Measurements from ENCODE around the gene MKI67. TPM values are rescaled to one million over a fixed set of nuclear protein-coding genes. Genes with fewer than 3 reads are reported as not detected.

MKI67 gene, protein sequence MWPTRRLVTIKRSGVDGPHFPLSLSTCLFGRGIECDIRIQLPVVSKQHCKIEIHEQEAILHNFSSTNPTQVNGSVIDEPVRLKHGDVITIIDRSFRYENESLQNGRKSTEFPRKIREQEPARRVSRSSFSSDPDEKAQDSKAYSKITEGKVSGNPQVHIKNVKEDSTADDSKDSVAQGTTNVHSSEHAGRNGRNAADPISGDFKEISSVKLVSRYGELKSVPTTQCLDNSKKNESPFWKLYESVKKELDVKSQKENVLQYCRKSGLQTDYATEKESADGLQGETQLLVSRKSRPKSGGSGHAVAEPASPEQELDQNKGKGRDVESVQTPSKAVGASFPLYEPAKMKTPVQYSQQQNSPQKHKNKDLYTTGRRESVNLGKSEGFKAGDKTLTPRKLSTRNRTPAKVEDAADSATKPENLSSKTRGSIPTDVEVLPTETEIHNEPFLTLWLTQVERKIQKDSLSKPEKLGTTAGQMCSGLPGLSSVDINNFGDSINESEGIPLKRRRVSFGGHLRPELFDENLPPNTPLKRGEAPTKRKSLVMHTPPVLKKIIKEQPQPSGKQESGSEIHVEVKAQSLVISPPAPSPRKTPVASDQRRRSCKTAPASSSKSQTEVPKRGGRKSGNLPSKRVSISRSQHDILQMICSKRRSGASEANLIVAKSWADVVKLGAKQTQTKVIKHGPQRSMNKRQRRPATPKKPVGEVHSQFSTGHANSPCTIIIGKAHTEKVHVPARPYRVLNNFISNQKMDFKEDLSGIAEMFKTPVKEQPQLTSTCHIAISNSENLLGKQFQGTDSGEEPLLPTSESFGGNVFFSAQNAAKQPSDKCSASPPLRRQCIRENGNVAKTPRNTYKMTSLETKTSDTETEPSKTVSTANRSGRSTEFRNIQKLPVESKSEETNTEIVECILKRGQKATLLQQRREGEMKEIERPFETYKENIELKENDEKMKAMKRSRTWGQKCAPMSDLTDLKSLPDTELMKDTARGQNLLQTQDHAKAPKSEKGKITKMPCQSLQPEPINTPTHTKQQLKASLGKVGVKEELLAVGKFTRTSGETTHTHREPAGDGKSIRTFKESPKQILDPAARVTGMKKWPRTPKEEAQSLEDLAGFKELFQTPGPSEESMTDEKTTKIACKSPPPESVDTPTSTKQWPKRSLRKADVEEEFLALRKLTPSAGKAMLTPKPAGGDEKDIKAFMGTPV (N-terminal part only)
- total RNA-seq = 1.2 TPM
- long read RNA-seq = 0 reads

DNA sequence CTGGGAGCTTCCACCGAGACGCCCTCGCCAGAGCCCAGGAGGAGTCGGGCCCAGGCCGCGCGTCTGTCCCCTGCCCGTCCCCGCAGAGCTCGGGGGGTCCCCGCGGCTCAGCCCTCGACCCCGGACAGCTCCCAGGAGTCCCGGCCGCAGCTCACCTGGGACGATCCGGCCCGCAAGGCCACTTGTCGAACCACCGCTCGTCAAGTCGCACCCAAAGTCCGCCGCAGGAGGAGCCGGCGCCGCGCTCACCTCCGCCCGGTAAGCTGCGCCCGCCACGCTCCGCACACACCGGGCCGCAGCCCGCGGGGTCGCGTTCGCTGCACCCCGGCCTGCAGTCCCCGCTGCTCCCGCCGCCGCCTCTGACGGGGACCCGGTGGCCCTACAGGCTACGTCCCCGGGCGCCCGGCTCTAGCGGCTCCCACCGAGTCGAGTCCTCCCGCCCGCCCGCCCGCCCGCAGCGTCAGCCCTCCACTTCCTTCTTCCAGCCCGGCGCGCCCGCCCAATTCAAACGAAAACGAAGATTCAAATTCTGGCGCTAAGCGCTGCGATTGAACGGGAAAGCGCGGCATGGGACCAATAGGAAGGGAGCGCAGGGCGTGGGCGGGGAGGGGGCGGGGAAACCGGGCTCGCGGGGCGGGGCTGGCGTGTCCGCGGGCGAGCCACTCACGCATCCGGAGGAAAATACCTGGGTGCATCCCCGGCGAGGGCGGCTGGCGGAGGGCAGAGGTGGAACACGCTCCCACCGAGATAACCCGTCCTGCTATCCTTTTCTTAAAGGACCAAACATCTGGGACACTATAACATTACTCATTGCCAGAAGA, at the start of gene MKI67:
Gene MKI67, minus strand, starts transcription at position 480 of the 821 bp plus-strand sequence. CDS start 756 bp downstream, outside the sequence.
- DNase-seq = peak; percentile 78
- Histone ChIP-seq H3K27me3 (ENCODE audit: low read depth) (peaks cover 48% of the 10 kb centered on the region), H3K9me3 (replicated peaks) (no peaks in the 10 kb centered on the region), H3K36me3 (no peaks in the 10 kb centered on the region), H3K4me1 (peaks cover 22% of the 10 kb centered on the region), H3K27ac (replicated peaks) (no peak within 1 kb of the TSS), H3K4me3 (peak within 1 kb of the TSS; percentile 75)
- TF ChIP-seq, protein P1, sequence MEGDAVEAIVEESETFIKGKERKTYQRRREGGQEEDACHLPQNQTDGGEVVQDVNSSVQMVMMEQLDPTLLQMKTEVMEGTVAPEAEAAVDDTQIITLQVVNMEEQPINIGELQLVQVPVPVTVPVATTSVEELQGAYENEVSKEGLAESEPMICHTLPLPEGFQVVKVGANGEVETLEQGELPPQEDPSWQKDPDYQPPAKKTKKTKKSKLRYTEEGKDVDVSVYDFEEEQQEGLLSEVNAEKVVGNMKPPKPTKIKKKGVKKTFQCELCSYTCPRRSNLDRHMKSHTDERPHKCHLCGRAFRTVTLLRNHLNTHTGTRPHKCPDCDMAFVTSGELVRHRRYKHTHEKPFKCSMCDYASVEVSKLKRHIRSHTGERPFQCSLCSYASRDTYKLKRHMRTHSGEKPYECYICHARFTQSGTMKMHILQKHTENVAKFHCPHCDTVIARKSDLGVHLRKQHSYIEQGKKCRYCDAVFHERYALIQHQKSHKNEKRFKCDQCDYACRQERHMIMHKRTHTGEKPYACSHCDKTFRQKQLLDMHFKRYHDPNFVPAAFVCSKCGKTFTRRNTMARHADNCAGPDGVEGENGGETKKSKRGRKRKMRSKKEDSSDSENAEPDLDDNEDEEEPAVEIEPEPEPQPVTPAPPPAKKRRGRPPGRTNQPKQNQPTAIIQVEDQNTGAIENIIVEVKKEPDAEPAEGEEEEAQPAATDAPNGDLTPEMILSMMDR (IDR thresholded peaks at IDR 0.05; ENCODE audit: borderline replicate concordance) = no peak
- intact Hi-C loops (cut with micrococcal nuclease) = no loop called here

DNA sequence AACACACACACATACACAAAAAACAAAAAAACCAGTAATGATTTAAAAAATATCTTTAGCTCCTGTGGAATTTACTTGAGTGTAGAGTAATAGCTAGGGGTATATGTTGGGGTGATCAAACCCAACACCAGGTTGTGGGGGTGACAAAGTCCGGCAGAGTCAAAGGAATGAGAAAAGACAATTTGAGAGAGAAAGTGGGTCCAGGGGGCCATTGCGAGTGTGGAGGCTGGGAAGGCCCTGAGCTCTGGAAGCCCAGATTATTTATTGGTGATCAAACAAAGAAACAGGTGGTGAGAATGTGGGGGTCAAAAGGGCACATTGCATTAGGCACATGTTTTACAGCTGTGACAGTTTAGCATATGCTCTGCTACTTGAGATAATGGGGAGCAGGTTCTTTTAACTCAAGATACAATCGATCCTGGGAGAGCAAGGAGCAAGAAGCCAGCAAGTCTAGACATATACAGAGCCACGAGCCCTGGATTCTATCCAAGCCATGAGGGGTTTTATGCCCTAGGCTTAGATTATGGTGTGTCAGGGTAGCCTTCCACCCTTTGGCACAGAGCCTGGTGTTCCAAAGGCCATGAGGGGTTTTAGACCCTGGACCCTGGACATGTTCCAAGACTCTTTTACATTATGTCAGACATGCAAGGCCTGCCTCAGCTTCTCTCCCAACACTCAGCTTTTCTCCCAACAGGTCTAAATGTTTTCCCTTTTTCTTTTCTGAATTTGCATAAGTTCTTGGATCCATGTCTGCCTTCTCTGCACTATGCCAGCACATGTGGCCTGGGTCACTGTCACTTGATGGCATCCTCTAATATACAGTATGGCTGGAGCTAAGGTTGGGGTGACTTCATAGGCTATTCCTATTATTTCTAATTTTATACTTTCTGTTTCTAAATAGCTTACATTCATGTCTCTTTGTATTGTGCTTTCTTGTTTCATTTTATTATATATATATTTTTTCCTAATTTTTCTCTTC, 48.6 kb upstream of the MKI67 start:
- DNase-seq = no peak
- H3K36me3 ChIP-seq = no peaks in the 10 kb centered on the region
- H3K27me3 ChIP-seq (ENCODE audit: low read depth) = peaks cover 51% of the 10 kb centered on the region
- H3K4me1 ChIP-seq = no peaks in the 10 kb centered on the region
- no peak overlapping the region for H3K27ac ChIP-seq (replicated peaks)
- TF ChIP-seq, protein P1 (IDR thresholded peaks at IDR 0.05; ENCODE audit: borderline replicate concordance) = no peak
- H3K9me3 ChIP-seq (replicated peaks) = peaks cover 37% of the 10 kb centered on the region
- intact Hi-C loops (cut with micrococcal nuclease) = no loop called here
- H3K4me3 ChIP-seq = no peak overlapping the region

DNA sequence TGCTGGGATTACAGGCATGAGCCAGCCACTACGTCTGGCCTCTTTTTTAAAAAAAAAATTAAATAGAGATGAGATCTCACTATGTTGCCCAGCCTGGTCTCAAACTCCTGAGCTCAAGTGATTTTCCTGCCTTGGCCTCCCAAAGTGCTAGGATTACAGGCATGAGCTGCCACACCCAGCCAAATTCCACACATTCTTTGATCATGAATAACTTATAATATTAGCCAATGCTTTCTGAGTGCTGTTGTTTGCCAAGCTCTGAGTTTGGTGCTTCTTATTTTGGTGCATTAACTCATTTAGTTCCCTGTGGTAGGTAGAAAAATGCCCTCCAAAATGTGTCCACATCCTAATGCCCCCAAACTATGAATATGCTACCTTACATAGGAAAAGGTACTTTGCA, 47.2 kb upstream of the MKI67 start:
- intact Hi-C loops (cut with micrococcal nuclease) = no loop called here
- H3K4me1 ChIP-seq = no peaks in the 10 kb centered on the region
- TF ChIP-seq, protein P1 (IDR thresholded peaks at IDR 0.05; ENCODE audit: borderline replicate concordance) = no peak
- peaks cover 53% of the 10 kb centered on the region for H3K27me3 ChIP-seq (ENCODE audit: low read depth)
- H3K27ac ChIP-seq (replicated peaks) = no peak overlapping the region
- H3K36me3 ChIP-seq = no peaks in the 10 kb centered on the region
- H3K4me3 ChIP-seq = no peak overlapping the region
- DNase-seq = no peak
- H3K9me3 ChIP-seq (replicated peaks) = peaks cover 37% of the 10 kb centered on the region

DNA sequence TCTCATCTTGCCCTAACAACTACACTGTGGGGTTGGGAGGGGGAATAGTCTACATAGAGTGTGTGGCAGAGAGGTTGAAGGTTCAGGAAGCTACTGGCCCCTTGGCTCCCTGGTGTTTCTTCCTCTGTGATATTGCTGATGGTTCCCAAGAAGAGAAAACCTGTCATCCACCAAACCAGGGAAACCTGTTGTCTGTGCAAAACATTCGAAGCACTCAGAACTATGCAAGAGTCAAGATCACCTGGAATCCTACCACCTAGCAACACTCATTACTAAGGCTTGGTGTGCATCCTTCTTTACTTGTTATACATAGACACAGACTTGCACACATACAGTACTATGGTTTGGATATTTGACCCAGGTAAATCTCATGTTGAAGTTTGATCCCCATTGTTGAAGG, 46.5 kb upstream of the MKI67 start:
- peaks cover 37% of the 10 kb centered on the region for H3K9me3 ChIP-seq (replicated peaks)
- no peaks in the 10 kb centered on the region for H3K4me1 ChIP-seq
- H3K27me3 ChIP-seq (ENCODE audit: low read depth) = peaks cover 53% of the 10 kb centered on the region
- DNase-seq = no peak
- no peak overlapping the region for H3K27ac ChIP-seq (replicated peaks)
- H3K36me3 ChIP-seq = no peaks in the 10 kb centered on the region
- TF ChIP-seq, protein P1 (IDR thresholded peaks at IDR 0.05; ENCODE audit: borderline replicate concordance) = no peak
- no peak overlapping the region for H3K4me3 ChIP-seq
- intact Hi-C loops (cut with micrococcal nuclease) = no loop called here

Data from left ventricle myocardium inferior (tissue), 1 donor.